NCI-H2171 (cell line): ENCODE measurements around the gene C3orf20.

ENCODE experiments used
- DNase-seq: peaks from one replicate; lab custom pipeline; 2025; lab: John Stamatoyannopoulos, UW

The C3orf20 gene

GRCh38 chr3:14816359-14816758 is 141.4 kb downstream of the C3orf20 start:
- DNase-seq = no peak

- DNase-seq = no peak
Observed at GRCh38 chr3:14818804-14819500, 144.0 kb downstream of the C3orf20 start, which contains the start of gene FGD5. TSS of gene FGD5 (plus strand) at chr3:14818962. CDS start at chr3:14819072, 110 bp downstream.

- DNase-seq = no peak
Observed at GRCh38 chr3:14819671-14820070, 144.7 kb downstream of the C3orf20 start.

GRCh38 chr3:14820156-14820555 is 145.2 kb downstream of the C3orf20 start:
- no peak for DNase-seq

- DNase-seq = no peak
Observed at GRCh38 chr3:14821151-14821550, 146.2 kb downstream of the C3orf20 start.

- DNase-seq = no peak
Observed at GRCh38 chr3:14822134-14822533, 147.2 kb downstream of the C3orf20 start.
